Measurements from ENCODE around the gene IL23A.
A peak's percentile ranks its signal among the peaks of the same experiment; 100 is the strongest.
"Not testable (repeated sequence)": the region's sequence is repeated elsewhere in the genome, so short reads cannot be mapped to it uniquely, and the experiment has no call there.

The IL23A gene

DNA sequence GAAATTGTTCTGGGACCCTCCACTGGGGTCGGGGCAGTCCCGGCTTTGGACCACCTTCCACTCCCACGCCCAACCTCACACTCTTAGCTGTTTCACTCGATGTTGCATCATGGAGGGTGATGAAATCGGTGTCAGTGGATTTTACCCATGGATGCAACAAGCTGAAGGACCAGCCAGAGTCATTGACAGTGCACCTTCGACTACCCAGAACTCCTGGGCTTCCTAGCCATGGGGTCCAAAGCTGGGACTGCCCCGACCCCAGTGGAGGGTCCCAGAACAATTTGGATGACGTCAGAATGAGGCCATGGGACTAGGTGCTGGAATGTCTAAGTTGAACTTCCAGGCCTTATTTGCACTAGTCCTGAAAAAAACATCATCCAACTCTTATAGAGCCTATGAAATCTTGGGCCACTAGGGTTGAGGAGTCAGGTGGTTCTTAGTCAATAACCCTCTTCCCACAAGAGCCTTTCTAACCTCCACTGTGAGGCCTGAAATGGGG, 882 bp upstream of the IL23A start:
- DNase-seq (ENCODE audit: low read depth, low spot score) = no peak
- no peak overlapping the region for H3K27ac ChIP-seq (ENCODE audit: low read length)
- WGBS (ENCODE audit: insufficient coverage, insufficient read length) = no CpG with 5 or more reads among the region's 8 CpGs
- no peaks in the 10 kb centered on the region for H3K27me3 ChIP-seq (ENCODE audit: control insufficient read depth, insufficient read depth, low read length)
- H3K9me3 ChIP-seq (ENCODE audit: control insufficient read depth, insufficient read depth, low read length) = no peaks in the 10 kb centered on the region
- H3K36me3 ChIP-seq (ENCODE audit: control insufficient read depth, insufficient read depth, low read length) = peaks cover under 1% of the 10 kb centered on the region; the same call in 1 of the 2 replicates
- H3K4me3 ChIP-seq (ENCODE audit: low read length) = no peak overlapping the region
- H3K4me1 ChIP-seq (ENCODE audit: control insufficient read depth, insufficient read depth, low read length) = peaks cover 6% of the 10 kb centered on the region

GRCh38 chr12:56339158-56339422, 406 bp downstream of the IL23A start:
- WGBS (ENCODE audit: insufficient coverage, insufficient read length) = no CpG with 5 or more reads among the region's 1 CpG
- no peak for DNase-seq (ENCODE audit: low read depth, low spot score)
- no peaks in the 10 kb centered on the region for H3K9me3 ChIP-seq (ENCODE audit: control insufficient read depth, insufficient read depth, low read length)
- peaks cover 6% of the 10 kb centered on the region for H3K4me1 ChIP-seq (ENCODE audit: control insufficient read depth, insufficient read depth, low read length)
- no peaks in the 10 kb centered on the region for H3K27me3 ChIP-seq (ENCODE audit: control insufficient read depth, insufficient read depth, low read length)
- no peak overlapping the region for H3K27ac ChIP-seq (ENCODE audit: low read length)
- peaks cover 10% of the 10 kb centered on the region; the same call in 1 of the 2 replicates for H3K36me3 ChIP-seq (ENCODE audit: control insufficient read depth, insufficient read depth, low read length)
- no peak overlapping the region for H3K4me3 ChIP-seq (ENCODE audit: low read length)

DNA sequence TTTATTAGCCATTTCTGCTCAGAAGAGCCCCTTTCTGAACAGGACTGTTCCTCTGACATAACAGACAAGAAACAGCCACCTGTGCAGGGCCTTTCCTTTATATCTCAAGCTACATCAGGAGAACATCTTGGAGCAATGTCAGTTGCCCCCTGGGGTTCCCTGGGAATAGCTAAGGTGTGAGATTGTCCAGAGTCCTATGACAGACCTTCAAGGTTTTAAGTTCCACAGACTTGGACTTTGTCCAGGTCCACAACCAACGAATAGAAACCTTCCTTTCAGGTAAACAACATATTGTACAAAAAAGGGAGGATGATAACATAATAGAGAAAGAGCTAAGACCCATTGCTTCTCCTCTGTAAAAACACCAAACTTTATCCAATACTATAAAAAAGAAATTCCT, 2.9 kb downstream of the IL23A start:
- H3K4me1 ChIP-seq (ENCODE audit: control insufficient read depth, insufficient read depth, low read length) = peaks cover 6% of the 10 kb centered on the region
- H3K9me3 ChIP-seq (ENCODE audit: control insufficient read depth, insufficient read depth, low read length) = no peaks in the 10 kb centered on the region
- H3K27me3 ChIP-seq (ENCODE audit: control insufficient read depth, insufficient read depth, low read length) = no peaks in the 10 kb centered on the region
- no peak for DNase-seq (ENCODE audit: low read depth, low spot score)
- H3K27ac ChIP-seq (ENCODE audit: low read length) = no peak overlapping the region
- no peak overlapping the region for H3K4me3 ChIP-seq (ENCODE audit: low read length)
- no CpG with 5 or more reads among the region's 1 CpG for WGBS (ENCODE audit: insufficient coverage, insufficient read length)
- peaks cover 10% of the 10 kb centered on the region; the same call in 1 of the 2 replicates for H3K36me3 ChIP-seq (ENCODE audit: control insufficient read depth, insufficient read depth, low read length)

DNA sequence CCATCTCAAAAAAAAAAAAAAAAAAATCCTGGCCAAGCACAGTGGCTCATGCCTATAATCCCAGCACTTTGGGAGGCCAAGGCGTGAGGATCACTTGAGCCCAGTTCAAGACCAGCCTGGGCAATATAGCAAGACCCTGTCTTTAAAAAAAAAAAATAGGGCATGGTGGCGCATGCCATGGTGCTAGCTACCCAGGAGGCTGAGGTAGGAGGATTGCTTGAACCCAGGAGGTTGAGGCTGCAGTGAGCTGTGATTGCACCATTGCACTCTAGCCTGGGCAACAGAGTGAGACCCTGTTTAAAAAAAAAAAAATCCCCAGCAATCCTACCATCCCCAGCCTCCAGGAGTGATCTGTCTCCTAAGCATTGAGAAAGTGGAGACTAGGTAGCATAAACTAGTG, 3.6 kb downstream of the IL23A start:
- H3K27me3 ChIP-seq (ENCODE audit: control insufficient read depth, insufficient read depth, low read length); H3K4me1 ChIP-seq (ENCODE audit: control insufficient read depth, insufficient read depth, low read length); H3K27ac ChIP-seq (ENCODE audit: low read length); H3K4me3 ChIP-seq (ENCODE audit: low read length); DNase-seq (ENCODE audit: low read depth, low spot score); H3K9me3 ChIP-seq (ENCODE audit: control insufficient read depth, insufficient read depth, low read length); H3K36me3 ChIP-seq (ENCODE audit: control insufficient read depth, insufficient read depth, low read length): not testable (repeated sequence)
- WGBS (ENCODE audit: insufficient coverage, insufficient read length) = no CpG with 5 or more reads among the region's 2 CpGs

GRCh38 chr12:56346675-56347074, 8.0 kb downstream of the IL23A start:
- WGBS (ENCODE audit: insufficient coverage, insufficient read length) = no CpG with 5 or more reads among the region's 7 CpGs
- no peak for DNase-seq (ENCODE audit: low read depth, low spot score)
- Histone ChIP-seq H3K27ac (ENCODE audit: low read length) (no peak overlapping the region), H3K4me1 (ENCODE audit: control insufficient read depth, insufficient read depth, low read length) (no peaks in the 10 kb centered on the region), H3K36me3 (ENCODE audit: control insufficient read depth, insufficient read depth, low read length) (peaks cover 28% of the 10 kb centered on the region), H3K9me3 (ENCODE audit: control insufficient read depth, insufficient read depth, low read length) (no peaks in the 10 kb centered on the region), H3K27me3 (ENCODE audit: control insufficient read depth, insufficient read depth, low read length) (no peaks in the 10 kb centered on the region), H3K4me3 (ENCODE audit: low read length) (no peak overlapping the region)

DNA sequence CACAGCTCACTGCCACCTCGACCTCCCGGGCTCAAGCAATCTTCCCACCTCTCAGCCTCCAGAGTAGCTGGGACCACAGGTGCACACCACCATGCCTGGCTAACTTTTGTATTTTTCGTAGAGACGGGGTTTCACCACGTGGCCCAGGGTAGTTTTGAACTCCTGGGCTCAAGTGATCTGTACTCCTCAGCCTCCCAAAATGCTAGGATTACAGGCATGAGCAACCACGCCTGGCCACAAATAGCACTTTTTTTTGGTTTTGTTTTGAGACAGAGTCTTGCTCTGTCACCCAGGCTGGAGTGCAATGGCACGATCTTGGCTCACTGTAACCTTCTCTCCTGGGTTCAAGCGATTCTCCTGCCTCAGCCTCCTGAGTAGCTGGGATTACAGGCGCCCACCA, 8.6 kb downstream of the IL23A start:
- not testable (repeated sequence) for DNase-seq (ENCODE audit: low read depth, low spot score); H3K4me1 ChIP-seq (ENCODE audit: control insufficient read depth, insufficient read depth, low read length); H3K27me3 ChIP-seq (ENCODE audit: control insufficient read depth, insufficient read depth, low read length); H3K9me3 ChIP-seq (ENCODE audit: control insufficient read depth, insufficient read depth, low read length); H3K4me3 ChIP-seq (ENCODE audit: low read length); H3K27ac ChIP-seq (ENCODE audit: low read length)
- H3K36me3 ChIP-seq (ENCODE audit: control insufficient read depth, insufficient read depth, low read length) = peaks cover 28% of the 10 kb centered on the region
- WGBS (ENCODE audit: insufficient coverage, insufficient read length) = no CpG with 5 or more reads among the region's 9 CpGs

GRCh38 chr12:56348776-56349175, 10.1 kb downstream of the IL23A start:
- Histone ChIP-seq H3K36me3 (ENCODE audit: control insufficient read depth, insufficient read depth, low read length) (peaks cover 19% of the 10 kb centered on the region), H3K27ac (ENCODE audit: low read length) (no peak overlapping the region), H3K27me3 (ENCODE audit: control insufficient read depth, insufficient read depth, low read length) (no peaks in the 10 kb centered on the region), H3K4me3 (ENCODE audit: low read length) (no peak overlapping the region), H3K4me1 (ENCODE audit: control insufficient read depth, insufficient read depth, low read length) (no peaks in the 10 kb centered on the region), H3K9me3 (ENCODE audit: control insufficient read depth, insufficient read depth, low read length) (no peaks in the 10 kb centered on the region)
- no CpG with 5 or more reads among the region's 5 CpGs for WGBS (ENCODE audit: insufficient coverage, insufficient read length)
- DNase-seq (ENCODE audit: low read depth, low spot score) = no peak

- no CpG with 5 or more reads among the region's 2 CpGs for WGBS (ENCODE audit: insufficient coverage, insufficient read length)
- no peak overlapping the region for H3K4me3 ChIP-seq (ENCODE audit: low read length)
- H3K9me3 ChIP-seq (ENCODE audit: control insufficient read depth, insufficient read depth, low read length) = no peaks in the 10 kb centered on the region
- H3K27me3 ChIP-seq (ENCODE audit: control insufficient read depth, insufficient read depth, low read length) = no peaks in the 10 kb centered on the region
- no peak for DNase-seq (ENCODE audit: low read depth, low spot score)
- H3K4me1 ChIP-seq (ENCODE audit: control insufficient read depth, insufficient read depth, low read length) = no peaks in the 10 kb centered on the region
- H3K27ac ChIP-seq (ENCODE audit: low read length) = no peak overlapping the region
- H3K36me3 ChIP-seq (ENCODE audit: control insufficient read depth, insufficient read depth, low read length) = peaks cover 32% of the 10 kb centered on the region
Measured at GRCh38 chr12:56350662-56351061, 12.0 kb downstream of the IL23A start.

DNA sequence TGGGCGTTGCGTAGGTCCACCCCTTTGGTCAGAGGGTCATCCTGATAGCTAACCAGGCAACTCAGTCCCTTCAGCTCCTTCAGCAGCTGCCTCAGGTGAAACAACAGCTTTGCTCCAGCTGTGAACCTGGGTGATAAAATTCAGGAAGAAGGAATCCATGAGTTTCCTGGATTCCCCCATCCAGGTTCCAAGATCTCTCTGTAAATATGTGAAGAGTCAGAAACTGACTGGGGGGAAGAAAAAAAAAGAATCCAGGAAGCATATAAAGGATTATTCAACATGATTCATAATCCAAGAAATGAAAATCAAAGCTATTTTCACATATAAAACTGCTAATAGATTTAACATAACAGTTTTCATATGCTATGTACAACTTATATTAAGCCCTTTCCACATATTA, 12.6 kb downstream of the IL23A start:
- Histone ChIP-seq H3K27me3 (ENCODE audit: control insufficient read depth, insufficient read depth, low read length) (no peaks in the 10 kb centered on the region), H3K27ac (ENCODE audit: low read length) (no peak overlapping the region), H3K4me3 (ENCODE audit: low read length) (no peak overlapping the region), H3K4me1 (ENCODE audit: control insufficient read depth, insufficient read depth, low read length) (no peaks in the 10 kb centered on the region), H3K36me3 (ENCODE audit: control insufficient read depth, insufficient read depth, low read length) (peaks cover 39% of the 10 kb centered on the region), H3K9me3 (ENCODE audit: control insufficient read depth, insufficient read depth, low read length) (no peaks in the 10 kb centered on the region)
- no peak for DNase-seq (ENCODE audit: low read depth, low spot score)
- no CpG with 5 or more reads among the region's 2 CpGs for WGBS (ENCODE audit: insufficient coverage, insufficient read length)

DNA sequence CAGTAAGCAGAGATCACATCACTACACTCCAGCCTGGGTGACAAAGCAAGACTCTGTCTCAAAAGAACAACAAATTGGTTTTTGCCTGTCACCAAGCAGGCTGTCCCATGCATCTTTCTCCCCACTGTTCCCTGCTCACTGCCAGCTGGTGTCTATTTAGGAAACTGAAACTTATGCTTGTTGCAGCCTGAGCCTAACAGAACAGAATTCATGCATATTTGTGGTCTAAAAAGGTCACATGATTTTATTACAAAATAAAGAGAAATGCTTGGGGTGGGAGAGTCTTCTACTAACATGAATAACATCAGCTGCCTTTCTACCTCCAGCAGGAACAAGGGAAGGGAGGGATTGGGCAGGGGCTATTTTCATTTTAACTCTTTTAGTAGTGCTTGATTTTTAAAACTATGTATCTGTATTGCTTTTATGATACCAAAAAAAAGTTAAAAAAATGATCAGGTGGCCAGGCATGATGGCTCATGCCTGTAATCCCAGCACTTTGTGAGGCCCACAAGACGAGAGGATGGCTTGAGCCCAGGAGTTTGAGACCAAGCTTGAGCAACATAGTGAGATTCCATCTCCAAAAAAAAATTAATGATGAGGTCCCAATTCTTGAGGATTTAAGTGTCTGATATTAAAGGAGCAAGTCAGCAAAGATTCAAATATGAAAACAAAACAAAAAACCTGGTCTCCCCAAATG, 20.3 kb downstream of the IL23A start:
- peaks cover 21% of the 10 kb centered on the region; the same call in 1 of the 2 replicates for H3K36me3 ChIP-seq (ENCODE audit: control insufficient read depth, insufficient read depth, low read length)
- H3K4me3 ChIP-seq (ENCODE audit: low read length) = peak overlapping the region; percentile 88; the same call in 1 of the 2 replicates
- no peak for DNase-seq (ENCODE audit: low read depth, low spot score)
- H3K27ac ChIP-seq (ENCODE audit: low read length) = no peak overlapping the region
- H3K27me3 ChIP-seq (ENCODE audit: control insufficient read depth, insufficient read depth, low read length) = no peaks in the 10 kb centered on the region
- no peaks in the 10 kb centered on the region for H3K9me3 ChIP-seq (ENCODE audit: control insufficient read depth, insufficient read depth, low read length)
- 0 out of 2 replicates have a peak, but pooled peaks cover 1% of the 10 kb centered on the region for H3K4me1 ChIP-seq (ENCODE audit: control insufficient read depth, insufficient read depth, low read length)
- no CpG with 5 or more reads among the region's 1 CpG for WGBS (ENCODE audit: insufficient coverage, insufficient read length)
